CD4-positive, alpha-beta T cell treated with Interleukin-2 at 100 ng/mL for 4 hours (primary cell): ENCODE measurements around the gene TPST1.
"Not testable (repeated sequence)": the region's sequence is repeated elsewhere in the genome, so short reads cannot be mapped to it uniquely, and the experiment has no call there.

Experiments used
- DNase-seq: peaks from one replicate; pipeline ENCODE4 v3.0.0-alpha.2; 2020; ENCODE audit warnings: low spot score

The TPST1 gene

DNA sequence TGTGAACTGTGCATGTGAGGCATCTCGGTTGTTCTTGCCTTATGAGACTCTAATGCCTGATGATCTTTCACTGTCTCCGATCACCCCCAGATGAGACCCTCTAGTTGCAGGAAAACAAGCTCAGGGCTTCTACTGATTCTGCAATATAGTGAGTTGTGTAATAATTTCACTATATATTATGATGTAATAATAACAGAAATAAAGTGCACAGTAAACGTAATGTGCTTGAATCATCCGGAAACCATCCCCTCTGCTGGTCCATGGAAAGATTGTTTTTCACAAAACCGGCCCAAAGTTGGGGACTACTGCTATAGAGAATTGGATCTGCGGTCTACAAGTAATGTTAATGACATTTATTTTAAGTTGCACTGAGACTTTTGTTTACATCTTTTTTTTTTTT lies 126.7 kb downstream of the TPST1 start:
- no peak for DNase-seq

DNA sequence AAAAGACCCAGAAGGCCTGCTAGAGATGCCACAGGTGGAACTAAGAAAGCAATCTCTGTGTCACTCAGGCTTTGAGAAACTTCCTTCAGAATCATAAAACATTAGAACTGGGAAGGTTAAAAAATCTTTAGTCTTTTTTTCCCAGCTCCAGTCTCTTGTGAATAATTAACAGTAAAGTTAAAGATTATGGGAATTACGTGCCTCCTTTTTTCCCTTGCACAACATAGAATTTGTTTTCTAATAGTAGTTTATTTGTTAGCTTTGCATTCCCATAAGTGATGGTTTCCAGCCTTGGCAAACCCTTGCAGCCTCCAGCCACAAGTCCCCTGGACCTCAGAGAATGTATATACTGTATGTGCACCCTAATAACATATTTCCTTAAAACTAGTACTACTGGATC lies 128.3 kb downstream of the TPST1 start:
- no peak for DNase-seq

DNA sequence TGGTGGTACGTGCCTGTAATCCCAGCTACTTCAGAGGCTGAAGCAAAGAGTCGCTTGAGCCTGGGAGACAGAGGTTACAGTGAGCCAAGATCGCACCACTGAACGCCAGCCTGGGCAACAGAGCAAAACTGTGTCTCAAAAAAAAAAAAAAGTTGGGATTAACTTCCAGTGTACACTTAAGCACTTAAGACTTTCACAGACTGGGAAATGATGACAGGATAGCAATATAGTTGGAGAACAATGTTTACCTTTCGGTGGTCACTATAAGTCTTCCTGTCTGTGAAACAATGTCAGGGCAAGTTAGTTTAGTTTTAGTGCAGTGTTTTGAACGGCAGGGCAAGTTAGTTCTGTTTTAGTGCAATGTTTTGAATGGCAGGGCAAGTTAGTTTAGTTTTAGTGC lies 130.2 kb downstream of the TPST1 start:
- DNase-seq = no peak

DNA sequence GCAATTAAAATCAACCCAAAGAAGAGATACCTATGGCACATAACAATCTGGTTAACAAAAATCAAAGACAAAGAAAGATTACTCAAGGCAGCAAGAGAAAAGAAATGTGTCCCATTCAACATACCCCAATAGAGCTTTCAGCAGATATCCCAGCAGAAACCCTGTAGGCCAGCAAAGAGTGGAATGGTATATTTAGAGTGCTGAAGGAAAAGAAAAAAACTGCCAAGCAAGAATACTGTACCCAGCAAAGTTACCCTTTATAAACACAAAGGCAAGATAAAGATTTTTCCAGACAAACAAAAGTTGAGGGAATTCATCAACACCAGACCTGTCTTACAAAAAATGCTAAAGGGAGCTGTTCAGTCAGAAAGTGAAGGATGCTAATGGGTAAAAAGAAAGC lies 131.6 kb downstream of the TPST1 start:
- no peak for DNase-seq

DNA sequence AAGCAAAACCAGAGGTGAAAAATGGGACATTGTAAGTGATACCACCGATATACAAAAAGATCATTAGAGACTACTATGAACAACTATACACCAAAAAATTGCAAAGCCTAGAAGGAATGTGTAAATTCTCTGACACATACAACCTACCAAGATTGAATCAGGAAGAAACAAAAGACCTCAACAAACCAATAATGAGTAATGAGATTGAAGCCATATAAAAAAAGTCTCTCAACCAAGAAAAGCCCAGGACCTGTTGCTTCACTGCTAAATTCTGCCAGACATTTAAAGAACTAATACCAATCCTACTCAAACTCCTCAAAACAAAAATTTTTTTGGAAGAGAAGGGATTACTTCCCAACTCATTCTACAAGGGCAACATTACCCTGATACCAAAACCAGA lies 134.0 kb downstream of the TPST1 start:
- no peak for DNase-seq

DNA sequence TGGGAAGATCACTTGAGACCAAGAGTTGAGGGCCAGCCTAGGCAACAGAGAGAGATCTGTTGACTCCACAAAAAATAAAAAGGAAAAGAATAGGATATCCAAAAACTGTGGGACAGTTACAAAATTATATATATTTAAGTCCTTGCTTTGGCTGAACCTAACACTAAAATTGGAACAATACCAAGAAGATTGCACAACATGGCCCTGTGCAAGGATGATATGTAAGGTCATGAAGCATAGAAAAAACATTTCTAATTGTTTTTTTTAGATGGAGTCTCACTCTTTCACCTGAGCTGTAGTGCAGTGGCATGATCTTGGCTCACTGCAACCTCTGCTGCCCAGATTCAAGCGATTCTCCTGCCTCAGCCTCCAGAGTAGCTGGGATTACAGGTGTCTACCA lies 139.0 kb downstream of the TPST1 start:
- DNase-seq = no peak

DNA sequence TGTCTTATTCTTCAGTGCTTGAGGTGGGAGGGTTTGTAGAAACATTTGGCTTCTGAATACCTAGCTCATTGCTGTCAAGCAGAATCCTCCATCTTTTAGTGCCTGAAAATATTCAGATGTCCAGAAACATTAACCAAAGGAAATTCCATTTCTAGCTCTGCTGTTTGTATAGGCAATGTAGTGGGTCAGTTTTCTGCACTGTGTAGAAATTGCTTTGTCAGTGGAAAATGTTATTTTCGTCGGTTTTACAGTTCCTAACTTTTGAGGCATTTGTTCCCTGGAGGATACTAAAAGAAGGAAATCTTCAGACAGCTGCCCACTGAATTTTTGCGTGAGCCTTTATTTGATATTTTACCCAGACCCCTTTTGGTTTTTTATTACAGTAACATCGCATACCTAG lies 143.4 kb downstream of the TPST1 start:
- DNase-seq = no peak

DNA sequence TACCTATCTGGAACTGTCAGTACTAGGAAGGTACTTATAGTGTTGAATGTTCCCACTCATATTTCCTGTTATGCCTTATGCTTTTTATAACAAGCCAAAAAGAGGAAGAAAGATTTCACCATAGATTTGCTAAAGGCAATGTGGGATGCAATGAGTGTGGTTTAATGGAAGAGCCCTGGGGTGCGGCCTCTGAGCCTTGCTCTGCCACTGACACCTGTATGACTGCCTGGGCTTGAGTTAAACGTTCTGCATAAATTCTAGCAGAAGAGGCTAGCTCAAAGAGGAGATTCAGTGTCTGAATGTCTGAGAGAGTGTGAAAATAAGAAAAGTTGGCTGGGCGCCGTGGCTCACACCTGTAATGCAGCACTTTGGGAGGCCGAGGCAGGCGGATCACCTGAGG lies 143.8 kb downstream of the TPST1 start:
- DNase-seq = no peak

DNA sequence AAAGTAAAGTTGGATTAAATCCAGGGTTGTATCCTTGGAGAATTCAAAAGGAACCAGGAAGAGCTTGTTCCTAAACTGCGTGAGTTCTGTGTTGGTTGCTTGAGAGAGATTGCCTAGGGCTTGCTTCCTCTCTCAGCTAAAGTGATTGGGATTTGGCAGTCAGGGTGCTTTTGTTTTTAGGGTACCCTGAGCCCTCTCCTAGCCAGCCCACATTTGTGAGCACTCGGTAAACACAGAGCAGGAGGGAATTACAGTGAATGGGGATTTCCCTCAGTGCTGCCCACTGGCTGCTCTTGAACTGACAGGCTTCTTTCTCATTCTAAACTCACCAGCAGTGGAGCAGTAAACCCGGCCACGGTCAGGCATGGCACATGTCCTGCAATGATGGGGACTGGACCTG lies 146.9 kb downstream of the TPST1 start:
- no peak for DNase-seq

DNA sequence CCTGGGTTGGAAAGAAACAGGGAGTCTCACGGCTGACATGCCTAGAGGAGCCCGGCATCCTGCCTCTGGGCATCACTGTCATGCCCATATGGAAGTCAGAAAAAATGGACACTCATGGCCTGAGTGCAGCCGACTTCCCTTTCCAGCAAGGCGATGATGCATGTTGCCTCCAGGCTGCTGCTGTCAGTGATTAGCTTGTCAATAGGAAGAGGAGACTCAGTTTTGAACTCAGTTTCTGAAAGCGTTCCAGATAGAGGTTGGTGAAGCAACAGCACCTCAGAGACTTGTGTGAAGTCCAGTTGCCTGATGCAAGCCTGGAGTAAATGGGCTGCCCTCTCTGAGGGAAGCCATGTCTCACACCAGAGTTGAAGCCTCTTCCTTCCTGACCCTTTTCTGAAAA lies 148.4 kb downstream of the TPST1 start:
- no peak for DNase-seq

DNA sequence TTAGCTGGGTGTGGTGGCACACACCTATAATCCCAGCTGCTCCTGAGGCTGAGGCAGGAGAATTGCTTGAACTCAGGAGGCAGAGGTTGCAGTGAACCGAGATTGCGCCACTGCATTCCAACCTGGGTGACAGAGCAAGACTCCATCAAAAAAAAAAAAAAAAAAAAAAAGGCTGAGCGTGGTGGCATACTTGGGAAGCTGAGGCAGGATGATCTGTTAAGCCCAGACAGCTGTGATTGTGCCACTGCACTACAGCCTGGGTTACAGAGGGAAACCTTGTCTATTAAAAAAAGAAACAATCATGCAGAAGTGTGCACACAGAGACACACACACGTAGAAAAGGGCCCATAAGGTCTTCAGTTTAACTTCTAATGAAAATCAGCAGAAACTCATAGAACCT lies 150.6 kb downstream of the TPST1 start:
- DNase-seq = no peak

DNA sequence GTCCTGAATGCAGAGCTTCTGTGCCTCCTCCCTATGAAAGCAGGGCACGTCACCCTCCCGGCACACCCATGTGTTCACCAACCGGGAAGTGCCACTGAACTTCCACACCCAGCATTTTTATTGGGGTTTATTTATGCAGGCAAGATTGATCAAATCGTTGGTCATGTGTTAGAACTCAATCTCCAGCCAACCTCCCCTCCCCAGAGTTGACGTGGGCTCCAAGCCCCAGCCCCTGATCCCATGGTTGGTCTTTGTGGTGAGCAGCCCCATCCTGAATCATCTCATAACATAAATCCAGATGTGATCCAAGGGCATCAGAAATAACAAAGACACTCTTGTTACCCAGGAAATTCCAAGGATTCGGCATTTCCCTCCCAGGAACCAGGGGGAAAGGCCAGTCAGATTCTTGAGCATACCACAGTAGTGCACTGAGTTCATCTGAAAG lies 151.2 kb downstream of the TPST1 start:
- DNase-seq = no peak

DNA sequence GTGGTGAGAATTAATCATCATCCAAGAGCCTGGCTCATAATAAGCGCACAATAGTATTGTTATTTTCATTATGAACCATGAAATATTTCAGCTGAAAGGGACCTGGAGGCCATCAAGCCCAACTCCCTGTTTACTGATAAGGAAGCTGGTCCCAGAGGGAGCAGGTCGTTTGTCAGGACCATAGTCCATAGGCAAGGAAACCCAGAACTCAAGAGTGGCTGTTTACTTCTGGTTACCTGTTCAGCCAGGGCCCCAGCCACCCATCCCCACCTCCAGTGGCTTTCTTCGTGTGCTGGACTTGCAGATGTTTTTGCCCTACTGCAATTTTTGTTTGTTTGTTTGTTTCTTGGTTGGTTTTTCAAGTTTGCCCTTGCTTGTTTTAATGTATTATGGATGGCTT lies 152.0 kb downstream of the TPST1 start:
- no peak for DNase-seq

DNA sequence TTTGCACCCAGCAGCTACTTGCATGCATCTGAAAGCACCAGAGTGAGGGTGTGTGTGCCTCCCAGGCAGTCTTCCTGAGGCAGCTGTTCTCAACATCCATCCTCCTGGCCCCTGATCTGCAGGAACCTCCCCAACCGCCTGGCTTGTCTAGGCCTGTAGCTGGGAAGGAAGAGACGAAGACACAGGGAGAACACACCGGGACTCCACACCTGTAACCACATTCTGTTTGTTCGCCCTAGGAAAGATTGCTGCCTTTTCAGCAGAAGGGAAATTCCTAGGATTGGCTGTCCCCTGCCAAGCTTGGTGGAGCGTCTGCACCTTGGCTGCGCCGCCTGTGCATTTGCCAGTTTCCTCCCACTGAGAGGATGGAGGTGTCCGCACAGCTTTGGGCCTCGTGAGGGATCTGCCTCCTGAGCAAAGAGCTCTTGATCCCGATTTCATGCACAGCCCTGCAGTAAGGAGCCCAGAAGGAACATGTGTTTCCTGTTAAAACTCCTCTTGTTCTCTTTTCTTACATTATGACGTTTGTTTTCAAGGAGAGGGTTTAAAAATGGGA lies 154.6 kb downstream of the TPST1 start:
- DNase-seq = no peak

DNA sequence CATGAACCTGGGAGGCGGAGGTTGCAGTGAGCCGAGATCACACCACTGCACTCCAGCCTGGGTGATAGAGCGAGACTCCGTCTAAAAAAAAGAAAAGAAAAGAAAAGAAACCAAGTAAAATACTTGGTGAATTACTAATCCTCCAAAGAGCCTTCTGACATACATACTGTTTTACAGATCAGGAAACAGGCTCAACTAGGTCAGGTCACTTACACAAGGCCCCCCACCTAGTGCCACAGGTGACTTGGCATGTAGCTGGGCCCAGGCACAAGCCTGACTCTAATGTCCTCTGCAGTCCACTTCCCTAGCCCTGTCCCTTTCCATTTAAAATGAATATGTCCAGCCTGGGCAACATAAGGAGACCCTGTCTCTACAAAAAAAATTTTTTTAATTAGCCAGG lies 157.0 kb downstream of the TPST1 start:
- DNase-seq = no peak

DNA sequence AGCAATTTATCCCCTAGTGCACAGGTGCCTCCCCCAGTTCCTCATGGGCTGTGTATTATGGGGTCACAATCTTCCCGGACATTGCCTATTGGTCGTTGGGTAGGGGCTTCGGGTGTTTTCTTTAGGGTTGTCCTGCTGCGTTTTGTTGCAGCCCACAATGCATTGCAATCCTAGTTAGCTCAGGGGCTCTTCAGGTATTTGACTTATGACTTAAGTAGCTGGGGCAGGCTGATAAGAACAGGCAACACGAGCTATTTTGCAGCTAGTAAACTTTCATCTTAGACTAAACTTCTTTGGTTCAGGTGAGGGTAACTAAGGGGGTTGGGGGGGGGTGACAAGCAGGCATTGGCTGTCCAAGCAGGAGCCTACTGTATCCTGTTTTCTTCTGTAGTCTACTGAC lies 158.5 kb downstream of the TPST1 start:
- DNase-seq = no peak

DNA sequence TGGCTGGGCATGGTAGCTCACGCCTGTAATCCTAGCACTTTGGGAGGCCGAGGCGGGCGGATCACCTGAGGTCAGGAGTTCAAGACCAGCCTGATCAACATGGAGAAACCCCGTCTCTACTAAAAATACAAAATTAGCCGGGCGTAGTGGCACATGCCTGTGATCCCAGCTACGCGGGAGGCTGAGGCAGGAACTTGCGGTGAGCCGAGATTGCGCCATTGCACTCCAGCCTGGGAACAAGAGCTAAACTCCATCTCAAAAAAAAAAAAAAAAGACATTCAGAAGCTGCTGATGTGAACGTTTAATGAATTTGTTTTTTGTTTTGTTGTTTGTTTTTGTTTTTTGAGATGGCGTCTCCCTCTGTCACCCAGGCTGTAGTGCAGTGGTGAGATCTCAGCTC lies 159.9 kb downstream of the TPST1 start:
- DNase-seq = not testable (repeated sequence)

DNA sequence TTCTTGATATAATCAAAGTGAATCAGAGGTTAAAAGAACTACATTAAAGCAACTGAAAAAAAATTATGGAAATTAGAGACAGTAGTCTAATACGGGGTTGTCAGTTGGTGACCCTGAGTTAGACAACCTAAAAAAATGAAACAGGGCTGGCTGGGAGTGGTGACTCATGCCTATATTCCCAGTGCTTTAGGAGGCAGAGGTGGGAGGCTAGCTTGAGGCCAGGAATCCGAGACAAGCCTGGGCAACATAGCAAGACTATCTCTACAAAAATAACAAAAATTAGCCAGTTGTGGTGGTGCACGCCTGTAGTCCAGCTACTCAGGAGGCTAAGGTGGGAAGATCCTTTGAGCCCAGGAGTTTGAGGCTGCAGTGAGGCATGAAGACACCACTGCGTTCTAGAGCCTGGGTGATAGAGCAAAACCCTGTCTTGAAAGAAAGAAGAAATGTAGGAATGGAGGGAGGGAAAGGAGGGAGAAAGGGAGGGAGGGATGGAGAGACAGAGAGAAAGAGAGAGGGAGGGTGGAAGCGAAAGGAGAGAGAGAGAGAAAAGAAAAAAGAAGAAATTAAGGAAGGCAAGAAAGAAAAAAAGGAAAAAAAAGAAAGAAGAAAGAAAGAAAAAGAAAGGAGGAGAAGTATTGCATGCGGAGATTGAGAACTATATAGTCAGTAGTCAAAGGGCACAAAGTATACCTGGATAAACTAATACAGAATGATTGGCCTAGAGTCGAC lies 166.1 kb downstream of the TPST1 start:
- no peak for DNase-seq

DNA sequence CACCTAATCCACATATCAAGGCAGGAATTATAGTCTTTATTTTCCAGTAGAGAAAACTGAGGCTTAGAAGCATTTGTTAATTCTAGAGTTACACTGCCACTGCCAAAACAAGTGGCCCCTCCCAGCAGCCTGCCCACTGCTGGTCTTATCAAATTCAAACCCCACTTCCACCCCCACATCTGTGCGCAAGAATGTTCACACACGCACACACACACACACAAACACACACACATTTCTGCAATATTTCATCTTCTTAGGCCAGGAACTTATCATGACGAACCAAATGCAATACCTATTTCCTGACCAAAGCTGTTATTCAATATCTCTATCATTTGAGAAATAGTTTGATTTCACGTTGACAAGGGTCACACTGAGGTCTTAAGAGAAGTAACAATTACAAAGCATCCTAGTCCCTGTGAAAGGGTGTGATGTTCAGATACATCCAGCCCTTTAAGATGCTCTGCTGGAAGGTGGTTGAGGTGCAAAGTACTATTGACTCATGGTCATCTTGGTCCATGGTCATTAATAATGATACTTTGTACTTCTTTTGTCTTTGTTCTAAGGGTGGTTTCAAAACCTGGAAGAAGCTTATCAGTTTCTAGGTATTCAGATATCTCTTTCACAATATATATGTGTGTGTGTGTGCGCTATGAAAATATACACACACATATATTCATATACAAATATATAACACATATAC lies 169.2 kb downstream of the TPST1 start:
- not testable (repeated sequence) for DNase-seq

DNA sequence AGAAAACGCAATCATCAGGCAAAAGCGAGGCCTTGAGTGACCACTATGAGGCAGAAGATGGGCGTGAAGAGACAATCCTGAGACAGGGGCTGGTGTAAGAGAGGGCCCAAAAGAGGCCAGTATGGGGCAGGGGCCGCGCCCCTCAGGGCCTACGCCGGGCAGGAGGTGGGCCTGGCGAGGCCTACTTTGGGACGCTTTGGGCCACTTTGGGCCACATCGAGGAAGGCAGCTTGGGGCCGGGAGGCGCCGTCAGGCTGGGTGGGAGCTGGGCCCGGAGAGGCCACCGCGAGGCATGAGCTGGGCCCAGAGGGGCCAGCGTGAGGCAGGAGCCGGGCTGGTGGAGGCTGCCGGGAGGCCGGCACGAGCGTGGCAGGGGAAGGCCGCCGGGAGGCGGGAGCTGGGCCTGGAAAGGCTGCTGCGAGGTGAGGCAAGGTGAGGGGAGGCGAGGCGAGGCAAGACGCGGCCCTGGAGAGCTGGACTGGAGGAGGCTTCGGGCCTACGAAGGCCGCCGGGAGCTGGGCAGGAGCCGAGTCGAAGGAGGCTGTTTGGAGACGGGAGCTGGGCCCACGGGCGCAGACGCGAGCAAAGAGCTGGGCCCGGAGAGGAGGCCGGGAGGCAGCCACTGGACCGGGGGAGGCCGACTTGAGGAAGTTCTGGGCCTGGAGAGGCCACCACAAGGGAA lies 171.3 kb downstream of the TPST1 start:
- DNase-seq = no peak

DNA sequence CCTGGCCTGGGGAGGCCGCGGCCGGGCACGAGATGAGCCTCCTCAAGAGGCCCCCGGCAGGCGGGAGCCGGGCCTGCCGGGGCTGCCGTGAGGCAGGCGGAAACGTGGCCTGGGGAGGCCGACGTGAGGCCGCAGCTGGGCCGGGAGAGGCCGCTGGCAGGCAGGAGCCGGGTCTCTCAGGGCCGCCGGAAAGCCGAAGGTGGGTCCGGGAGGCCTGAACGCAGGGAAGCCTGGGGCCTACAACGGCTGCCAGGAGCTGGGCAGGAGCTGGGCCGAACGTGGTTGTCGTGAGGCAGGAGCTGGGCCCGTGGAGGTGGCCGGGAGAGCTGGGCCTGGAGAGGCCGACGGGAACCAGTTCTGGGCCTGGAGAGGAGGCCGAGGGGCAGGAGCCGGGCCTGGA lies 171.9 kb downstream of the TPST1 start:
- no peak for DNase-seq

DNA sequence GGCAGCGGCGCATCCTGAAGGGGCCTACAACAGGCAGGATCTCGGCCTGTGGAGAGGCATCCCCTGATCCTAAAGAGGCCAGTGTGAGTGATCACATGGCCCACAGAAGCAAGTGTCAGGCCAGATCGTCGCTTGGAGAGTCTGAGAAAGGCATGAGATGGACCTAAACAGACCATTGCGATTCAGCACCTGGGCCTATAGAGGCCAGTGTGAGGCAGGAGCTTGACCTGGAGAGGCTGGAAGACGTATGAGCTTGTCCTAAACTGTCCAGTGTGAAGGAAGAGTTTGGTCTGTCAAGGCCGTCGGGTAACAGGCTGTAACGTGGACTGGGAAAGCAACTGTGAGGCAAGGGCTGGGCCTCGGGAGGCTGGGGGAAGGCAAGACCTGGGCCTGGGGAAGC lies 172.6 kb downstream of the TPST1 start:
- DNase-seq = no peak

DNA sequence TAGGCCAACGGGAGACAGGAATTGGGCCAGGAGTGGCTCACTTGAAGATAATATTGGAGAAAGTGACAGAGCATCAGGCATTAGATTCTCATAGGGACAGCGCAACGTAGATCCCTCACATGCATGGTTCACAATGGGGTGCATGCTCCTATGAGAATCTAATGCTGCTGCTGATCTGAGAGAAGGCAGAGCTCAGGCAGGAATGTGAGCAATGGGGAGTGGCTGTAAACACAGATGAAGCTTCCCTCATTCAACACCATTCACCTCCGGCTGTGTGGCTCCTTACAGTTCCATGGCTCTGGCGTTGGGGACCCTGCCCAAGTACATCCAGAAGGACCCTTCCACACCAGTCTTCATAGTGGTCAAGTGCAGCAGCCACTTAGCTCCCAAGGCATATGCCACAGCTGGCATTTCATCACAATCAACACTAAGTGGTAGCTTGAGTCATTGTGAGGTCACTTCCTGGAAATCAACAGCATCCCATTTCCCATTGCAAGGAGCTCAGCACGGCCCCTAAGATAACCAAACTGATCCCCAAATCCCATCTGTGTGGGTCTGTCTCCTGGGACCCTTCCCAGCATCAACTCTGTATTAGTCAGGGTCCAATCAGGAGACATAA lies 174.5 kb downstream of the TPST1 start:
- DNase-seq = no peak
